GM19468 (cell line): ENCODE data around the gene APOO.
"Not testable (repeated sequence)": the region's sequence is repeated elsewhere in the genome, so short reads cannot be mapped to it uniquely, and the experiment has no call there.

Source experiments
- ATAC-seq: cut with Tn5 transposase; IDR thresholded peaks from one replicate; pipeline ENCODE4 v1.9.1; 2021; ENCODE audit warnings: mild to moderate bottlenecking, moderate library complexity, moderate number of reproducible peaks; ENCODE audit not compliant: unreplicated experiment; ENCODE audit errors: extremely low read depth

APOO gene

DNA sequence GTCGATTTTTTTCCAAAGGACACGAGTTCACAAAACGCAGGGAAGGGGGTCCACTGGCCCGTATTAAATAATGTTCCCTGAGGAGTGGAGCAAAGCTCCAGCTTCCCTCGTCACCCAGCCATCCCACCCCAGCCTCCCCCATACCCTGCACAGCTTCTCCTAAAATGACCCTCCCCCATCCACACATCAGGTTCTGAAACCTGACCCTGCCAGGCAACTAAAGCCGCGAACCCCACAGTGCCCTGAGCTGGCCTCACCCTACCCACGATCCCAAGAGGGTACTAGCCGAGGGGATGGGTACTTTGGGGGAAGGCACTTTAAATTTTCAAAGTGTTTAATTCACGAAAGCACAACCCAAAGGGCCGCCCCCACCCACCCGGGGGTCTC is 634 bp downstream of the APOO start:
- no peak for ATAC-seq

DNA sequence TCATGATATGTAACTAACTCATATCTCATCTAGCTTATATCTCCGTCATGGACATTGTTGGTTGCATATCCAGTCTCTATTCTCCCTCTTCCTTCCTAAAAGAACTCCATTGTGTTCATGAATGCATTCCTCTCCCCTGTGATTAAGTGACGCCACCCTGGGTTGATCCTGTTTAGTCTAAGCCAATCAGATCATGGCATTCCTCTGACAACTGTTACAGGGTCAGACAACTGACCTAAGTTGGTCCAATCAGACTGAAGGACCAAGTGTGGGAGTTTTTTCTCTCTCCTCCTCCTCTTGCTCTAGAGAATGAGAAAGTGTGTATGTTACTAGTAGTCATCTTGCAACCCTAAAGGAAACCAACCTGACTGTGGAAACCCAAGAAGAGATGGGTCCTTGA is 3.6 kb downstream of the APOO start:
- no peak for ATAC-seq

DNA sequence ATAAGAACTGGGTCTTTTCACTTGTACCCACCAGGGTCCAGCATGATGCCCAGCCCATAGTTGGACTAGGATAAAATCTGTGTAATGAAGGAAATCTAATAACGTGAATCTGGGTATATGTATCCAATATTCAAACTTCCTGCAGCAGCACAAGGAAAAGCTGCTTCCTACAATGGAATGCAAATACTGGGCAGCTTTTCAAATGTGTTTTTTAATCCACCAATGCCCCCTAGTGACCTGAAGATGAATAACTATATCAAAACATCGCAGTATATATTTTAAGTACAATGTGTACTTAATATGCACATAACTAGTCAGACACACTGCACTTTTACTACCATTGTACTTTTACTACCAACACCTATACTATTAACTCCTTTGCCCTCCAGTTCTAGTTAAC is 5.3 kb downstream of the APOO start:
- no peak for ATAC-seq

DNA sequence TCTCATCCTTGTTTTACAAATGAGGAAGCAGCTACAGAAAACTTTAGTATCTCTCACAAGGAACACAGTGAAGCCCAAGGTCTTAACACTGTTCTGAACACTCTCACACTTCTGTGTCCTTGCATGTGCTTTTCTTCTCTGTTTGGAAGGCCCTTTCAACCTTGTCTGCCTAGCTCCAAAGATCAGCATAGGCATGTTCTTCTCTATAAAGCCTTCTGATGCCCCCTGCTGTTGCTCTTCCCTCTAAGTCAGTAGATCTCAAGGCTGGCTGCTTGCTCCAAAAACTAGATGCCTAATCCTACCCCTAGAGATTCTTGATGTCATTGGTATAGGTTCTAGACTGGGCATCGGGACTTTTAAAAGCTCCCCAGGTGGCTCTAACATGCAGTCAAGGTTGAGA is 5.9 kb downstream of the APOO start:
- peak; percentile 28 for ATAC-seq

DNA sequence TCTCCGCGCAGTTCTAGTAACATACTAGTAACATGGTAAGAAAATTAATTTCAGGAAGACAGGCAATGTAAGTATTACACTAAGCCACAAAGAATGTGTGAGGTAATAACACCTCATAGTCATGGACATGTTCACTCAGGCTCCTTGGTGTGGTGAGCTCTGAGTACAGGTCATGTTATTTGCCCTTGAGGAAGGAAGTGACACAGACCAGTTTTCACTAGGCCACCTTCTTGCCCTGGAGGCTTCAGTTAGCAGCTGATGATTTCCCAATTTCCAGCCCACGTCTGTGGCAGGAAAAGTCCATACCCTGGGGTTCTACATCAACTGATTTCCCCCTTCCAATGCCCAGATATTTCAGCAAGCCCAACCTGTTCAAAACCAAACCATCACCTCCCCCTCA is 6.7 kb downstream of the APOO start:
- ATAC-seq = no peak

DNA sequence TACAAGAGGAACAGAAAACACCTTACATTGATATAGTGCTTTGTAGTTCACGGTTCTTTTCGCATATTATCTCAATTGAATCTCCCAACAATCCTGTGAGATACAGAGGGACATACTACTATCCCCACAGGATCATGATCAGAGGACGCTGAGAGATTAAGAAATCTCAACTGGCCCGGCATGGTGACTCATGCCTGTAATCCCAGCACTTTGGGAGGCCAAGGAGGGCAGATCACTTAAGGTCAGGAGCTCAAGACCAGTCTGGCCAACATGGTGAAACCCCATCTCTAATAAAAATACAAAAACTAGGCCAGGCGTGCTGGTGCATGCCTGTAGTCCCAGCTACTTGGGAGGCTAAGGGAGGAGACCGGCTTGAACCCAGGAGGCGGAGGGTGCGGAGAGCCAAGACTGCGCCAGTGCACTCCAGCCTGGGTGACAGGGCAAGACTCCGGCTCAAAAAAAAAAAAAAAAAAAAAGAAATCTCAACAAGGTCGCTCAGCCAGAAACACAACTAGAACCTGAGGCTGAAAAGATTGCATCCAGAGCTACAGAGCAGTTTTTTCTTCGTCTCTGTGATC is 7.4 kb downstream of the APOO start:
- ATAC-seq = no peak

DNA sequence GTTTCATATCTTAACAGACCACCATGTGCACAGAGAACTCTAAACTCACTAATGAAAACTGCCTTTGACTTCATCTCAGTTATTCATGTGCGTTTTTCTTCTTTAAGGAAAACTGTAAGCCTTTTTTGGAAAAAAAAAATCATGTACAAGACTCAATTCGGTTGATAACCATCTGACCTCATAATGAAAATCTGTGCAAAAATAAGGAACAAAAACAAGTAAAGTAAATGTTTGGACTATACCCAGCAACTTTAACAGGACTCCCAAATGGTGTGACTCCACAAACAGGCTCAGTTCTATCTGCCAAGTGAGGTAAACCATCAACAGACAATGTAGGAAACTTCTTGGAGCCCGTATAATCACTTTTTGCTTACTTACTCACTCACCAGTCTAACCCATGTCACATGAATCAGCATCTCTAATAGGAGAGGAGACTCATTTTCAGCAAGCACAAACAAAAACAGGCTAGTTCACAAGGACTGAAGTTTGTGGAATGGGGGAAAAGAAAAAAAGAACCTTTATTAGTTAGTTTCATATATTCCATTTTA is 9.3 kb downstream of the APOO start:
- no peak for ATAC-seq

DNA sequence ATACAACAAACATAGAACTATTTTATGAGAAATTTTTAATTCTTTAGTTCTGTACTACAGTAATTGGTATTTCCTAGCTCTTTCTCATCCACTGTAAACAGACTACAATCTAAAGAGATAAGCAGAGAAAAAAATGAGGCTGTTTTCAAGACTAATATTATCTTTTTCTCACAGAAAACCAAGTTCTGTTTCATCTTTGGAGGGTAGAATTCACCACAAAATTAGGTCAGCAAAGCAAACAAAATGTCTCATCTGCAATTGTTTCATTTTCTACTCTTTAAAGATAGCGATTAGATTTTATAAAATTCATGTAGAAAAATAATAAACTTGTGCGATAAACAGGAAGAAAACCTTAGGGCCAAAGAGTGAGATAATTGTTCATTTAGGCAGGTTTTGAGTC is 10.8 kb downstream of the APOO start:
- ATAC-seq = no peak

DNA sequence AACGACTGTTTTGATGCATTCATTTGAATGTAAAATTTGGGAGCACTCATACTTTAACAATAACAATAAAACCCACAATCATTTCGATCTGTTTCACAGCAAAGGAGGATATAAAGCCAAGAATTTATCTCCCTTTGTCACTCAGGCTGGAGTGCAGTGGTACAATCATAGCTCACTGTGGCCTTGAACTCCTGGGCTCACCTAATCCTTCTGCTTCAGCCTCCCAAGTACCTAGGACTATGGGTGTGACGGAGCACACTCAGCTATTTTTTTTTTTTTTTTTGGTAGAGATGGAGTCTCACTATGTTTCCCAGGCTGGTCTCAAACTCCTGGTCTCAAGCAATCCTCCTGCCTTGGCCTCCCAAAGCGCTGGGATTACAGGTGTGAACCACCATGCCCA is 11.2 kb downstream of the APOO start:
- ATAC-seq = not testable (repeated sequence)

DNA sequence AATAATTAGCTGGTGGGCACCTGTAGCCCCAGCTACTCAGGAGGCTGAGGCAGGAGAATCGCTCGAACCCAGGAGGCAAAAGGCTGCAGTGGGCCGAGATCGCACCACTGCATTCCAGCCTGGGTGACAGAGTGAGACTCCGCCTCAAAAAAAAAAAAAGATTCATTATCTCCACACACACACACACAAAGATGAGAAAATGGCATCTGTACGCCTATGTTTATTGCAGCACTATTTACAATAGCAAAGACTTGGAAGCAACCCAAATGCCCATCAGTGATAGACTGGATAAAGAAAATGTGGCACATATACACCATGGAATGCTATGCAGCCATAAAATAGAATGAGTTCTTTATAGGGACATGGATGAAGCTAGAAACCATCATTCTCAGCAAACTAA is 12.7 kb downstream of the APOO start:
- not testable (repeated sequence) for ATAC-seq

DNA sequence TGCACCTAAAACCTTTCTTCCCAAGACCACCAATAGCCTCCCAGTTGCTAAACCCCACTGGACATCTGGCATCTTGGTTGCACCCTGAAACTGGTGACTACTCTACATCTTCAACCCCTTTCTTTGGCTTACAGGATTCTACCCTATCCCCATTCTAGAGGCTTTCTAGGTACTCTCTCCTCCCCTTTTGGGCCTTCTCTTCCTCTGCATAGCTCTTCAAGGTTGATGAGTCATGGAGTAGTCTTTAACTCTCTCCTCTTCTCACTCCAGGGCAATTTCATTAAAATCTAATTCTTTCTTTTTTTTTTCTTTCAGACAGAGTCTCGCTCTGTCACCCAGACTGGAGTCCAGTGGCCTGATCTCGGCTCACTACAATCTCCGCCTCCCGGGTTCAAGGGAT is 16.8 kb downstream of the APOO start:
- no peak for ATAC-seq

DNA sequence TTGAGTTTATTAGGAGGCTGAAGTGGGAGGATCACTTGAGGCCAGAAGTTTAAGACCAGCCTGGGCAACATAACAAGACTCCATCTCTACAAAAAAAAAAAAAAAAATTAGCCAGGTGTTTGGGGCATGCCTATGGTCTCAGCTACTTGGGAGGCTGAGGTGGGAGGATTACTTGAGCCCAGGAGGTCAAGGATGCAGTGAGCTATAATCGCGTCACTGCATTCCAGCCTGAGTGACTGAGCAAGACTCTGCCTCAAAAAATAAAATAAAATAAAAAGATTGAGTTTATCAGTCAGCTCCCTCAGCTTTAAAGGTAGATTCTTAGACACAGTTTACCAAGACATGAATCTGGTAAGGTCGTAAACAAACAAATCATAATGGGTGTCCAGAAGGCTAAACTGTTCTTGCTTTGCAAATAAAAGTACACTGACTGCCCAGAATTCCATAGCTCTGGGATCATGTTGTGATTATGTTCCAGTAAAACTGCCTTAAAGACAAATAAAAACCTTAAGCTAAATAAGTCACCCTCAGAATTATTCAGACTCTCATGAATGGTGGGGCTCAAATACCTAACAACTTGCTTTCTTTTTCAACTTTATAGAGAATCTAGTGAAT is 18.7 kb downstream of the APOO start:
- no peak for ATAC-seq

DNA sequence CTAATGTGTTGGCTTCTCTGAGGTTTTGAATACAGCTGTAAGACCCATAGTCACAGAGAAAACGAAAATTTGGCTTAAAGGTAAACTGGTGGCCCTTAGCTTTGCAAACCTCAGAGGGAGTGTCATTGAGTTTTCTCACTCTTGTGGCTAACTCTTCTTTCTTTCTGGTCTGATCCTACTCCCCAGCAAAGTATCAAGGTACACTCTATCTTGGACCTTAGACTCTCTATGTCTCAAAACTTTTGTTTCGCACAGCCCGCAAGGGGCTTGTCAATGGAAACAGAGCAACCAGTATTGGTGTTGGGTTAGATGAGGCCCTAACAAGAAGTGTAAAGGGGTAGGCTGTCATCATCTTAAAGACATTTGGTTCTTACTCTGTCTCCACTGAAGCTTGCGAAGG is 19.8 kb downstream of the APOO start:
- ATAC-seq = no peak

DNA sequence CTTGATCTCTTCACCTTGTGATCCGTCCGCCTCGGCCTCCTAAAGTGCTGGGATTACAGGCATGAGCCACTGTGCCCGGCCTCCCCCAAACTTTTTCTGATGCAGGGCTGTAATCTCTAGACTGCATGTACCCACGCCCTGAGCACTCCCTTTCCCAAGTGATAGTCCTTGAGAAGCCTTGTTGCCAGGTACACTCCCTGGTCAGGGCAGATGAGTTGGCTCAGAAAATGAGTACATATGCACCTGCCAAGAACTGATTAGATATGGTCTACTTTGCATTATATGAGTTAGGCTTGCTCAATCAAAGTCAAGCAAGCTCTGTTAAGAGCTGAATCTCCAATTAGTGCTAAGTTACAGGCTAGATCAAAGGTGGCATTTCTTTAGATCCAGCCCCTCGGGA is 20.3 kb downstream of the APOO start:
- no peak for ATAC-seq

DNA sequence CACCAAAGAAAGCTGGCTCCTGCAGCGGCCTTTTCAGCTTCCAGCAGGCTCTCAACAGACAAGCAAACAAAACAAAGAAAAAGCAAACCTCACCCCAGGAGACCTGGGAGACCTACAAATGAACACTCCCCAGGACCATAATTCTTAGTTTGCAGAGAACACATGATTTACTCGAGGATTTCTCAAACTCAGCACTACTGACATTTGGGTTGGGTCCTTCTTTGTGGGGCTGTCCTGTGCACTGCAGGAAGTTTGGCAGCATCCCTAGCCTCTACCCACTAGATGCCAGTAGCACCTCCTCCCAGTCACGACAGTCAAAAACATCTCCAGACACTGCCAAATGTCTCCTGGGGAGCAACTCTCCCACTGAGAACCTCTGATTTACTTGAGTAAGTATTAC is 21.9 kb downstream of the APOO start:
- ATAC-seq = no peak

DNA sequence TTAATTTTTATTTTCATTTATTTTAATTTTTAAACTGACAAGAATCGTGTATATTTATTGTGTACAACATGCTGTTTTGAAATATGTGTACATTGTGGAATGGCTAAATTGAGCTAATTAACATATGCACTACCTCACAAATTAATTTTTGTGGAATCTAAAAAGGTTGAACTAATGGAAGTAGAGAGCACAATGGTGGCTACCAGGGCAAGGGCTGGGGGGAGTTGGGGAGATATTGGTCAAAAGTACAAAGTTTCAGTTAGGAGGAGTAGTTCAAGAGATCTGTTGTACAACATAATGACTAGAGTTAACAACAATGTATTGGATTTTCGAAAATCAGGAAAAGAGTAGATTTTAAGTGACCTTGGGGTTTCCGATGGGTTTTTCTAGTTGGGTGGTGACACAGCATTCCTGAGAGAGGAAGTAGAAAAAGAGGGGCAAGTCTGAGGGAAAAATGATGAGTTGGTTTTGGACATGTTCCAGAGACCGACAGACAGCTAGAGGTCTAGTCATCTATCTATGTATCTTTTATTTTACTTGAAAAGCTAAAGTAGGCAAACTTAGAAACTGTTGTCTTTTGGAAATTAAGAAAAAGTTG is 23.2 kb downstream of the APOO start:
- ATAC-seq = no peak

DNA sequence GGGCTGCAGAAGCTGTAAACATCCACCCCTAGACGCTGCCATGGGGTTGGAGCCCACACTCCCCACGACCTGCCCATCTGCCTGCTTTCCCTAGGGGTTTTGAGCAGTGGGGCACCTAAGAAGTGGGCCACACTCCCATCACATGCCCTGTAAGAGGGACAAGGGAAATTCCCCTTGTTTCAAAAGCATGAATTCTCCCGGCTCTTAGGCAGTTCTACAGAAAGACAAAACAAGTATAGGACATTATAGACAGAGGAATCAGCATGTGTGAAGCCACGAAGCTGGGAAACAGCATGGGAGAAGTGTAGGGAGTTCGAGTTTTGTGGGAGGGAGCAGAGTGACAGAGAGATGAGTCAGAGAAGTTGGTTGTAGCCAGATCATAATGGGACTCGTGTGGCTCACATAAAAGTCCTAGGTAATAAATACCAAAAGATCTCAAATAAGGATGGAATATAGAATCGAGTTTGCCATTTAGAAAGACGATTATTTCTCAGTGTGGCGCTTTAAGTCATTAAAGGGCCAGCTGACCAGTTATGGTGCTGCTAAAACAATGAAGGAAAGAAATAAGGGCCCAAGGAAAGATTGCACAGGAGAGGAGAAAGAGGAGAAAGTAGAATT is 23.9 kb downstream of the APOO start:
- ATAC-seq = no peak

DNA sequence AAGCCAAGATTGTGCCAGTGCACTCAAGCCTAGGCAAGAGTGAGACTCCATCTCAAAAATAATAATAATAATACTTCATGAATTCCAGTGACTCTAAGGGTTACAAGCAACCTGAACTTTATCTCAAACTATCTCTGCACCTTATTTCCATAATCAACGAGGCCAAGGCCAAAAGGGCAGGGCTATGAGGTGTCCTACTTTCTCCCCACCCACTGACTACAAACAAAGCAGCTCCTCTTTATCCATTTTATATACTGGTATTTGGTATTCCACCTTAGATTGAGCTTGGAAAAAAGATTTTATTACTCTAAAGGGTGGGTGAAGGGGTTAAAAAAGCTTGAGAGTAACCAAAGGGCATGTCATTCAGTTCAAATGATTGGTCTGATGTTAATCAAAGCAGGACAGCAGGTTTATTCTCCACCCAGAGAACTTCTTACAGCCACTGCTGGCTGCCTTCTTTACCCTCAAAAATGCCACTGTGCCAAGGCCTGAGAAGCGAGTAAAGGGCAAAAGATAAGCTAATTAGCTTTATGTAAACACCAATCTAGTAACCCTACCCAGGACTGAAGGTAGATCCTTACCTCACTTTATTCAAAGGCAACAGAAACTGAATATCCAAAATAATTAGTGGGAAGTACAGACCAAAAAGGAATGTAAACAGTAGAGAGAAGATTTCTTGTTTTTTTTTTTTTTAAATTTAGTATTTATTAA is 28.2 kb downstream of the APOO start:
- no peak for ATAC-seq

DNA sequence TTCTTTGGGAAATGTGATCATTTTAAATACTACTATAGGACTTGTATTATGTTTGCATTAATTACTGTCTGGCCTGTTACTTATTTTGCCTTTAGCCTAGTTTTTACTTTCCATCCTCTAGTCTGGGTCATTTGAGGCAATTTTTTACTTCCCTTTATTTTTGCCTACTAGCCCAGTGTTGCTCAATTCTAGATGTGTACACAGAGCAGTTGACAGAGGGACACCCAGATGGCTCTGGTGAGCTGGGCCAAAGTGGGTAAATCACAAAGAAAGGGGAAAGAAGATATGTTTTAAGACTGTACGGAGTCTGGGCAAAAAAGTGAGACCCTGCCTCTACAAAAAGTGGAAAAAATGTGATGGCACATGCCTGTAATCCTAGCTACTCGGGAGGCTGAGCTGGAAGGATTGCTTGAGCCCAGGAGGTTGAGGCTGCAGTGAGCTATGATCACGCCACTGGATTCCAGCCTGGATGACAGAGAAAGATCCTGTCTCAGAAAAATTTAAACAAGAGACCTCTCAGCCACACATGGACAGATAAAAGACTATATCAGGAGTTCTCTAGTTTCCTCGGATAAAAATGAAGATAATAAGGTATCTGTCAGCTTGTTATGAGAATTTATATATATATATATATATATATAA is 35.7 kb downstream of the APOO start:
- ATAC-seq = no peak

DNA sequence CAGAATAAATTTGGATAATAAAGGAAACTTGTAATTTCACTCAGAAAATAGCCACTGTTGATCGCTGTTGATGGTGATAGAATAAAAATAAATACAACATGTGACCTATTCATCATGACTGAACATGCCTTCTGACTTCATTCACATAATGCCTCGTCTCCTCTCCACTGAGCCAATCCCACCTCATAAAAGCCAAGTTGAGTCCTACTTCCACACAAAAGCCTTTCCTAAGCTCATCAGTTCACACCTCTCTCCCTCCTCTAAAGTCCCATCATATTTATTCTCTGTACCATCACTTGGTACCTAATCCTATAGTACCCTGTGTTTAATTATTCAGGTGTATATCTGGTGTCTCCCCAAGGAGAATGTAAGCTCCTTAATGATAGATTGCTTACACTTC is 37.7 kb downstream of the APOO start:
- ATAC-seq = no peak
